HCT116 (cell line): ENCODE data around the gene CLIC3. TPM values are rescaled to one million over a fixed set of nuclear protein-coding genes. Genes with fewer than 3 reads are reported as not detected.

Experiments used
- ATAC-seq: fragments of 200-7000 bp; cut with Tn5 transposase; 2 replicates; pipeline ENCODE4 v1.9.1; 2020; ENCODE audit warnings: mild to moderate bottlenecking, moderate library complexity
- BruUV-seq: library from RNA; stranded (reverse); fragments of 400-500 nt; replicated peaks from 2 replicates; lab custom pipeline; 2021; lab: Mats Ljungman, UMichigan
- CTCF ChIA-PET: fragments of 300-600 bp; sonication (Branson Sonifier 250); formaldehyde crosslinking; loops from one replicate; lab custom pipeline; 2021; ENCODE audit warnings: antibody characterized with exemption; lab: Charles Lee
- POLR2A ChIA-PET: fragments of 300-600, 350-600 bp; sonication (Branson Sonifier 250); formaldehyde crosslinking; loops from one replicate; lab custom pipeline; 2021; ENCODE audit warnings: antibody characterized with exemption; lab: Charles Lee
- RAD21 ChIA-PET, 2 experiments: fragments of 300-600 bp; sonication (Branson Sonifier 250); formaldehyde crosslinking; loops; one replicate each; lab custom pipeline; 2023; ENCODE audit warnings: low total read pairs in 2 of 2; ENCODE audit not compliant: uncharacterized antibody in 2 of 2, unreplicated experiment in 2 of 2, low non-redundant PET in 1 of 2; lab: Charles Lee
- DNase-seq: peaks from one replicate; pipeline ENCODE4 v3.0.0-alpha.2; 2010; ENCODE audit warnings: low read depth, low spot score
- H2AFZ ChIP-seq: fragments of 200-600 bp; shearing (Covaris generic), sonication (generic); 2 replicates; pipeline ENCODE4 v1.6.1; 2017; ENCODE audit warnings: low read depth, mixed run types, mixed read lengths, antibody characterized with exemption, low read length; ENCODE audit not compliant: poor library complexity, severe bottlenecking
- H3K27ac ChIP-seq: 2 replicates; pipeline ENCODE4 v1.5.1; 2012; ENCODE audit warnings: low read depth, low read length
- H3K27me3 ChIP-seq: fragments of 200-600 bp; sonication (generic); 2 replicates; pipeline ENCODE4 v1.6.1; 2016; ENCODE audit warnings: mixed run types, low read length, mixed read lengths; ENCODE audit not compliant: insufficient read depth
- H3K36me3 ChIP-seq, 2 experiments: fragments of 200-500 bp in 1 of 2; fragments of 200-600 bp in 1 of 2; sonication (Bioruptor generic) in 1 of 2; sonication (generic) in 1 of 2; 2 replicates each; pipeline versions ENCODE4 v1.5.1 to v1.6.1; 2014 to 2016; ENCODE audit warnings: low read length in 2 of 2, inconsistent platforms in 1 of 2, mixed read lengths in 1 of 2, mixed run types in 1 of 2; ENCODE audit not compliant: insufficient read depth in 2 of 2, control insufficient read depth in 1 of 2
- H3K4me1 ChIP-seq, 2 experiments: fragments of 200-600 bp in 1 of 2; sonication (generic) in 1 of 2; 2 replicates each; pipeline versions ENCODE4 v1.5.1 to v1.6.1; 2012 to 2017; ENCODE audit warnings: low read length in 2 of 2, inconsistent platforms in 1 of 2, mild to moderate bottlenecking in 1 of 2, mixed read lengths in 1 of 2, mixed run types in 1 of 2, moderate library complexity in 1 of 2; ENCODE audit not compliant: insufficient read depth in 2 of 2, control insufficient read depth in 1 of 2
- H3K4me2 ChIP-seq: fragments of 200-600 bp; sonication (generic); 2 replicates; pipeline ENCODE4 v1.6.1; 2017; ENCODE audit warnings: mixed run types, low read length, mixed read lengths
- H3K4me3 ChIP-seq, 2 experiments: fragments of 200-600 bp in 1 of 2; sonication (generic) in 1 of 2; replicated peaks in 1 of 2; 2 replicates each; pipeline ENCODE4 v1.5.1; 2011 to 2016; ENCODE audit warnings: low read length in 2 of 2, control low read depth in 1 of 2, low read depth in 1 of 2, mild to moderate bottlenecking in 1 of 2, mixed read lengths in 1 of 2, mixed run types in 1 of 2
- H3K79me2 ChIP-seq: fragments of 200-600 bp; sonication (generic); 2 replicates; pipeline ENCODE4 v1.6.1; 2017; ENCODE audit warnings: mild to moderate bottlenecking, mixed run types, low read length, moderate library complexity, mixed read lengths; ENCODE audit not compliant: insufficient read depth
- H3K9ac ChIP-seq: fragments of 200-600 bp; sonication (generic); 2 replicates; pipeline ENCODE4 v1.6.1; 2016; ENCODE audit warnings: low read length, mixed read lengths
- H3K9me2 ChIP-seq: fragments of 200-600 bp; sonication (generic), shearing (Covaris generic); 2 replicates; pipeline ENCODE4 v1.6.1; 2017; ENCODE audit warnings: mixed run types, mild to moderate bottlenecking, moderate library complexity; ENCODE audit not compliant: insufficient read depth
- H3K9me3 ChIP-seq, 2 experiments: fragments of 200-500 bp in 1 of 2; fragments of 200-600 bp in 1 of 2; sonication (Bioruptor generic) in 1 of 2; sonication (generic) in 1 of 2; 2 replicates each; pipeline ENCODE4 v1.6.1; 2014 to 2017; ENCODE audit warnings: low read length in 2 of 2, mixed read lengths in 2 of 2, inconsistent platforms in 1 of 2, low read depth in 1 of 2, mild to moderate bottlenecking in 1 of 2, mixed run types in 1 of 2, moderate library complexity in 1 of 2; ENCODE audit not compliant: control insufficient read depth in 1 of 2, insufficient read depth in 1 of 2
- H4K20me1 ChIP-seq: fragments of 200-600 bp; sonication (generic), shearing (Covaris generic); 2 replicates; pipeline ENCODE4 v1.6.1; 2017; ENCODE audit warnings: mixed run types, mild to moderate bottlenecking, moderate library complexity; ENCODE audit not compliant: insufficient read depth
- ATF3 ChIP-seq: IDR thresholded peaks from 2 replicates; pipeline ENCODE4 v1.6.1; 2012
- CBX3 ChIP-seq: IDR thresholded peaks from 2 replicates; pipeline ENCODE4 v1.6.1; 2012; ENCODE audit warnings: low read depth
- CEBPB ChIP-seq: IDR thresholded peaks from 2 replicates; pipeline ENCODE4 v1.6.1; 2012; ENCODE audit warnings: low read depth
- EGR1 ChIP-seq: IDR thresholded peaks from 2 replicates; pipeline ENCODE4 v1.6.1; 2012; ENCODE audit warnings: low read depth
- EZH2 ChIP-seq: fragments of 200-600 bp; sonication (generic); IDR thresholded peaks from 2 replicates; pipeline ENCODE4 v1.6.1; 2017; ENCODE audit warnings: antibody characterized with exemption, mixed run types
- FOSL1 ChIP-seq: IDR thresholded peaks from 2 replicates; pipeline ENCODE4 v1.6.1; 2012; ENCODE audit warnings: low read depth
- JUND ChIP-seq: IDR thresholded peaks from 2 replicates; pipeline ENCODE4 v1.6.1; 2012
- MAX ChIP-seq: IDR thresholded peaks from 2 replicates; pipeline ENCODE4 v1.6.1; 2012
- RAD21 ChIP-seq: IDR thresholded peaks from 2 replicates; pipeline ENCODE4 v1.6.1; 2012; ENCODE audit warnings: low read depth, mild to moderate bottlenecking
- SIN3A ChIP-seq: IDR thresholded peaks from 2 replicates; pipeline ENCODE4 v1.6.1; 2012; ENCODE audit warnings: low read depth
- SP1 ChIP-seq: IDR thresholded peaks from 2 replicates; pipeline ENCODE4 v1.6.1; 2012; ENCODE audit warnings: low read depth
- SRF ChIP-seq: IDR thresholded peaks from 2 replicates; pipeline ENCODE4 v1.6.1; 2012; ENCODE audit warnings: low read depth
- TCF7L2 ChIP-seq: IDR thresholded peaks from 2 replicates; pipeline ENCODE4 v1.7.0; 2011; ENCODE audit warnings: borderline replicate concordance, inconsistent platforms; ENCODE audit not compliant: insufficient read depth, insufficient read length; ENCODE audit errors: extremely low read depth
- YY1 ChIP-seq: IDR thresholded peaks from 2 replicates; pipeline ENCODE4 v1.6.1; 2011; ENCODE audit warnings: low read length, low read depth, moderate library complexity, mild to moderate bottlenecking; ENCODE audit not compliant: insufficient replicate concordance; ENCODE audit errors: extremely low read depth
- ZFX ChIP-seq: fragments of 450-650 bp; IDR thresholded peaks from 2 replicates; pipeline ENCODE4 v1.6.1; 2017
- intact Hi-C: fragments of 100-400 bp; cut with micrococcal nuclease; formaldehyde crosslinking; loops from 2 replicates; pipeline ENCODE4 v1.10.0; 2022
- total RNA-seq: library from RNA; stranded (reverse); gene quantifications from one replicate; pipeline ENCODE4 v1.2.1, GENCODE V29; 2021; ENCODE audit not compliant: unreplicated experiment
- TF ChIP-seq, protein P1 (sequence below), 3 experiments: fragments of 200-600 bp in 1 of 3; sonication (generic) in 1 of 3; IDR thresholded peaks in 2 of 3; conservative IDR thresholded peaks in 1 of 3; 2 replicates each; pipeline ENCODE4 v1.5.1; 2012 to 2017; ENCODE audit warnings: low read depth in 2 of 3, low read length in 2 of 3, antibody characterized with exemption in 1 of 3, borderline replicate concordance in 1 of 3, control low read depth in 1 of 3, mild to moderate bottlenecking in 1 of 3, mixed read lengths in 1 of 3, mixed run types in 1 of 3, moderate library complexity in 1 of 3; ENCODE audit not compliant: insufficient read depth in 1 of 3
- TF ChIP-seq, protein P2 (sequence below): IDR thresholded peaks from 2 replicates; pipeline ENCODE4 v1.6.1; 2011; ENCODE audit warnings: mild to moderate bottlenecking, low read length, moderate library complexity; ENCODE audit not compliant: insufficient replicate concordance; ENCODE audit errors: extremely low read depth
- TF ChIP-seq, protein P3 (sequence below): IDR thresholded peaks from 2 replicates; pipeline ENCODE4 v1.6.1; 2012; ENCODE audit warnings: low read depth

Gene CLIC3
- total RNA-seq, 1 experiment from 2014 or later = 8.4 TPM

- TF ChIP-seq, protein P1, sequence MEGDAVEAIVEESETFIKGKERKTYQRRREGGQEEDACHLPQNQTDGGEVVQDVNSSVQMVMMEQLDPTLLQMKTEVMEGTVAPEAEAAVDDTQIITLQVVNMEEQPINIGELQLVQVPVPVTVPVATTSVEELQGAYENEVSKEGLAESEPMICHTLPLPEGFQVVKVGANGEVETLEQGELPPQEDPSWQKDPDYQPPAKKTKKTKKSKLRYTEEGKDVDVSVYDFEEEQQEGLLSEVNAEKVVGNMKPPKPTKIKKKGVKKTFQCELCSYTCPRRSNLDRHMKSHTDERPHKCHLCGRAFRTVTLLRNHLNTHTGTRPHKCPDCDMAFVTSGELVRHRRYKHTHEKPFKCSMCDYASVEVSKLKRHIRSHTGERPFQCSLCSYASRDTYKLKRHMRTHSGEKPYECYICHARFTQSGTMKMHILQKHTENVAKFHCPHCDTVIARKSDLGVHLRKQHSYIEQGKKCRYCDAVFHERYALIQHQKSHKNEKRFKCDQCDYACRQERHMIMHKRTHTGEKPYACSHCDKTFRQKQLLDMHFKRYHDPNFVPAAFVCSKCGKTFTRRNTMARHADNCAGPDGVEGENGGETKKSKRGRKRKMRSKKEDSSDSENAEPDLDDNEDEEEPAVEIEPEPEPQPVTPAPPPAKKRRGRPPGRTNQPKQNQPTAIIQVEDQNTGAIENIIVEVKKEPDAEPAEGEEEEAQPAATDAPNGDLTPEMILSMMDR (IDR thresholded peaks at IDR 0.05 in 2 of 3, conservative IDR thresholded peaks at IDR 0.05 in 1 of 3; ENCODE audit: borderline replicate concordance in 1 of 3, insufficient read depth in 1 of 3, low read depth in 2 of 3, low read length in 2 of 3) = no peak
- TF ChIP-seq ZFX = no peak
- TF ChIP-seq FOSL1 = no peak
- no peak for TF ChIP-seq JUND
- no peak for TF ChIP-seq EGR1
- TF ChIP-seq RAD21 = no peak
- TF ChIP-seq ATF3 = no peak
- no peak for TF ChIP-seq SRF
- TF ChIP-seq, protein P2, sequence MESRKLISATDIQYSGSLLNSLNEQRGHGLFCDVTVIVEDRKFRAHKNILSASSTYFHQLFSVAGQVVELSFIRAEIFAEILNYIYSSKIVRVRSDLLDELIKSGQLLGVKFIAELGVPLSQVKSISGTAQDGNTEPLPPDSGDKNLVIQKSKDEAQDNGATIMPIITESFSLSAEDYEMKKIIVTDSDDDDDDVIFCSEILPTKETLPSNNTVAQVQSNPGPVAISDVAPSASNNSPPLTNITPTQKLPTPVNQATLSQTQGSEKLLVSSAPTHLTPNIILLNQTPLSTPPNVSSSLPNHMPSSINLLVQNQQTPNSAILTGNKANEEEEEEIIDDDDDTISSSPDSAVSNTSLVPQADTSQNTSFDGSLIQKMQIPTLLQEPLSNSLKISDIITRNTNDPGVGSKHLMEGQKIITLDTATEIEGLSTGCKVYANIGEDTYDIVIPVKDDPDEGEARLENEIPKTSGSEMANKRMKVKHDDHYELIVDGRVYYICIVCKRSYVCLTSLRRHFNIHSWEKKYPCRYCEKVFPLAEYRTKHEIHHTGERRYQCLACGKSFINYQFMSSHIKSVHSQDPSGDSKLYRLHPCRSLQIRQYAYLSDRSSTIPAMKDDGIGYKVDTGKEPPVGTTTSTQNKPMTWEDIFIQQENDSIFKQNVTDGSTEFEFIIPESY = no peak
- TF ChIP-seq, protein P3, sequence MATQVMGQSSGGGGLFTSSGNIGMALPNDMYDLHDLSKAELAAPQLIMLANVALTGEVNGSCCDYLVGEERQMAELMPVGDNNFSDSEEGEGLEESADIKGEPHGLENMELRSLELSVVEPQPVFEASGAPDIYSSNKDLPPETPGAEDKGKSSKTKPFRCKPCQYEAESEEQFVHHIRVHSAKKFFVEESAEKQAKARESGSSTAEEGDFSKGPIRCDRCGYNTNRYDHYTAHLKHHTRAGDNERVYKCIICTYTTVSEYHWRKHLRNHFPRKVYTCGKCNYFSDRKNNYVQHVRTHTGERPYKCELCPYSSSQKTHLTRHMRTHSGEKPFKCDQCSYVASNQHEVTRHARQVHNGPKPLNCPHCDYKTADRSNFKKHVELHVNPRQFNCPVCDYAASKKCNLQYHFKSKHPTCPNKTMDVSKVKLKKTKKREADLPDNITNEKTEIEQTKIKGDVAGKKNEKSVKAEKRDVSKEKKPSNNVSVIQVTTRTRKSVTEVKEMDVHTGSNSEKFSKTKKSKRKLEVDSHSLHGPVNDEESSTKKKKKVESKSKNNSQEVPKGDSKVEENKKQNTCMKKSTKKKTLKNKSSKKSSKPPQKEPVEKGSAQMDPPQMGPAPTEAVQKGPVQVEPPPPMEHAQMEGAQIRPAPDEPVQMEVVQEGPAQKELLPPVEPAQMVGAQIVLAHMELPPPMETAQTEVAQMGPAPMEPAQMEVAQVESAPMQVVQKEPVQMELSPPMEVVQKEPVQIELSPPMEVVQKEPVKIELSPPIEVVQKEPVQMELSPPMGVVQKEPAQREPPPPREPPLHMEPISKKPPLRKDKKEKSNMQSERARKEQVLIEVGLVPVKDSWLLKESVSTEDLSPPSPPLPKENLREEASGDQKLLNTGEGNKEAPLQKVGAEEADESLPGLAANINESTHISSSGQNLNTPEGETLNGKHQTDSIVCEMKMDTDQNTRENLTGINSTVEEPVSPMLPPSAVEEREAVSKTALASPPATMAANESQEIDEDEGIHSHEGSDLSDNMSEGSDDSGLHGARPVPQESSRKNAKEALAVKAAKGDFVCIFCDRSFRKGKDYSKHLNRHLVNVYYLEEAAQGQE = no peak
- TF ChIP-seq YY1 = no peak
- no peak for TF ChIP-seq CBX3
- no peak for TF ChIP-seq MAX
- TF ChIP-seq CEBPB = no peak
- TF ChIP-seq SIN3A = no peak
- TF ChIP-seq EZH2 = no peak
- no peak for TF ChIP-seq SP1
- no peak for TF ChIP-seq TCF7L2
- Histone ChIP-seq H3K4me3 (no peak overlapping the region), H3K9me2 (no peaks in the 10 kb centered on the region), H3K4me1 (peaks cover 8 to 18% of the 10 kb centered on the region in 2 experiments), H2AFZ (no peak overlapping the region), H3K79me2 (no peaks in the 10 kb centered on the region), H4K20me1 (no peaks in the 10 kb centered on the region), H3K36me3 (no peaks in the 10 kb centered on the region), H3K9ac (no peak overlapping the region), H3K27ac (no peak overlapping the region), H3K9me3 (no peaks in the 10 kb centered on the region), H3K27me3 (no peaks in the 10 kb centered on the region), H3K4me2 (no peak overlapping the region)
- RAD21 ChIA-PET = no interaction called here
- CTCF ChIA-PET = no interaction called here
- intact Hi-C loops = no loop called here
- DNase-seq = no peak
- POLR2A ChIA-PET = interaction anchor here (1.2 kb wide), 1 partner anchor 9 kb away, joined by 5 read pairs; no protein-coding TSS in a partner anchor
- no TSS peak for BruUV-seq
- no peak for ATAC-seq
These were observed 27.2 kb downstream of the CLIC3 start for GRCh38 chr9:136969150-136969549.
